Tibial nerve (tissue), 4 donors: ENCODE data around the gene ZCCHC8.

Experiments used
- EP300 ChIP-seq, 2 donors: sonication (generic); formaldehyde crosslinking; IDR thresholded peaks; one replicate each; pipeline ENCODE4 v1.6.1; 2017; ENCODE audit warnings: antibody characterized with exemption in 2 of 2, mild to moderate bottlenecking in 1 of 2
- POLR2A ChIP-seq, 2 donors: fragments of 450-650 bp; IDR thresholded peaks; one replicate each; pipeline ENCODE4 v1.6.1; 2017; ENCODE audit warnings: antibody characterized with exemption in 2 of 2, mild to moderate bottlenecking in 2 of 2, moderate library complexity in 2 of 2
- TF ChIP-seq, protein P1 (sequence below), 5 experiments: fragments of 200-600 bp in 3 of 5; fragments of 450-650 bp in 2 of 5; sonication (generic) in 3 of 5; IDR thresholded peaks; one replicate each; pipeline ENCODE4 v1.5.1; 2016 to 2019; ENCODE audit warnings: antibody characterized with exemption in 5 of 5, mild to moderate bottlenecking in 3 of 5, moderate library complexity in 2 of 5

DNA sequence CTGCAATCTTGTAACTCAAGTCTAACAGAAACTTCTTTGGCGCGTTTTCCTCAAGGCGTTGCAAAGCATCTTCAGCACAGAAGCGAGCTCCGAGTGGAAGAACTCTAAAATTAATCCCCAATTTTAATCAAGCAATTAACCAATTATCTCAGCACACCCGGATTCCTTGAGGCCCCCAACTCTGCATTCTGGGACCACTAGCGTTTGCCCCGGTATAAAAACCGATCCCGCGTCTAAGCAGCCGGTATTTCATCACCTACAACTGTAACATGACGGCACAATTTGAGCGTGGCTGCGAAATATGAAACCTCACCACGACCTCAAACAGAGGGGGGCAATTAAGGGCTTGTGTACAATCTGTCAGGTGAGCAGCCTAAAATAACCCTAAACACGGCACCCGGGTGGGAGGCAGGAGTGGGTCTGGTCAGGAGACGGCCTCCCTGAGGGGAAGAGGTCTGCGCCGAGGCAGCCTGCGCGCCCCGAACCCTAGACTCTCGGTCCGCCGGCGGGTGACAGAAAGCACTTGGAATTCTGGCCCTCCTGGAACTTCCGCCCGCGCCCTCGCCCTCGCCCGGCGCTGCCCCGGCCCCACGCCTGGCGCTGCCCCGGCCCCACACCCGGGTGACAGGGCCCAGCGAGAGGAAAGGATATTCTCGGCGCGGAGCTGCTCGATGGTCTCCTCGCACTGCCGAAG is 594 bp downstream of the ZCCHC8 start:
- no peak for TF ChIP-seq POLR2A (IDR thresholded peaks at IDR 0.05)
- TF ChIP-seq, protein P1, sequence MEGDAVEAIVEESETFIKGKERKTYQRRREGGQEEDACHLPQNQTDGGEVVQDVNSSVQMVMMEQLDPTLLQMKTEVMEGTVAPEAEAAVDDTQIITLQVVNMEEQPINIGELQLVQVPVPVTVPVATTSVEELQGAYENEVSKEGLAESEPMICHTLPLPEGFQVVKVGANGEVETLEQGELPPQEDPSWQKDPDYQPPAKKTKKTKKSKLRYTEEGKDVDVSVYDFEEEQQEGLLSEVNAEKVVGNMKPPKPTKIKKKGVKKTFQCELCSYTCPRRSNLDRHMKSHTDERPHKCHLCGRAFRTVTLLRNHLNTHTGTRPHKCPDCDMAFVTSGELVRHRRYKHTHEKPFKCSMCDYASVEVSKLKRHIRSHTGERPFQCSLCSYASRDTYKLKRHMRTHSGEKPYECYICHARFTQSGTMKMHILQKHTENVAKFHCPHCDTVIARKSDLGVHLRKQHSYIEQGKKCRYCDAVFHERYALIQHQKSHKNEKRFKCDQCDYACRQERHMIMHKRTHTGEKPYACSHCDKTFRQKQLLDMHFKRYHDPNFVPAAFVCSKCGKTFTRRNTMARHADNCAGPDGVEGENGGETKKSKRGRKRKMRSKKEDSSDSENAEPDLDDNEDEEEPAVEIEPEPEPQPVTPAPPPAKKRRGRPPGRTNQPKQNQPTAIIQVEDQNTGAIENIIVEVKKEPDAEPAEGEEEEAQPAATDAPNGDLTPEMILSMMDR (IDR thresholded peaks at IDR 0.05): no peak
- no peak for TF ChIP-seq EP300 (IDR thresholded peaks at IDR 0.05)
